SU-DHL-6 (cell line): Measurements from ENCODE around the gene NRF1.

Source experiments
- H2AFZ ChIP-seq: fragments of 200-600 bp; sonication (generic); 2 replicates; pipeline ENCODE4 v1.6.1; 2014; ENCODE audit warnings: low read depth, mild to moderate bottlenecking, moderate library complexity, mixed read lengths, antibody characterized with exemption, low read length; ENCODE audit not compliant: severe bottlenecking
- H3F3A ChIP-seq: fragments of 200-600 bp; shearing (Covaris generic); 2 replicates; pipeline ENCODE4 v1.6.0; 2016; ENCODE audit warnings: antibody characterized with exemption, mild to moderate bottlenecking; ENCODE audit not compliant: insufficient read depth
- H3K27ac ChIP-seq: fragments of 200-600 bp; sonication (generic); 2 replicates; pipeline ENCODE4 v1.5.1; 2016; ENCODE audit warnings: low read depth, mild to moderate bottlenecking, low read length, moderate library complexity, mixed read lengths
- H3K27me3 ChIP-seq: fragments of 200-600 bp; sonication (generic), shearing (Covaris generic); 2 replicates; pipeline ENCODE4 v1.6.0; 2014; ENCODE audit warnings: mild to moderate bottlenecking, low read length
- H3K36me3 ChIP-seq: fragments of 200-600 bp; sonication (generic); 2 replicates; pipeline ENCODE4 v1.6.1; 2014; ENCODE audit warnings: mild to moderate bottlenecking, low read length, mixed read lengths
- H3K4me2 ChIP-seq: fragments of 300-600, 200-600 bp; shearing (Covaris generic), sonication (generic); 2 replicates; pipeline ENCODE4 v1.6.0; 2014; ENCODE audit warnings: low read length, low read depth, mild to moderate bottlenecking; ENCODE audit not compliant: poor library complexity, severe bottlenecking
- H3K4me3 ChIP-seq: fragments of 200-600 bp; sonication (generic); 2 replicates; pipeline ENCODE4 v1.5.1; 2014; ENCODE audit warnings: antibody characterized with exemption, low read length, mild to moderate bottlenecking, mixed read lengths; ENCODE audit not compliant: insufficient read depth, poor library complexity, severe bottlenecking
- H3K79me2 ChIP-seq: fragments of 200-600 bp; sonication (generic); 2 replicates; pipeline ENCODE4 v1.6.1; 2014; ENCODE audit warnings: mild to moderate bottlenecking, low read length, moderate library complexity; ENCODE audit not compliant: insufficient read depth
- H3K9ac ChIP-seq: fragments of 200-600 bp; sonication (generic); 2 replicates; pipeline ENCODE4 v1.7.0; 2014; ENCODE audit warnings: mild to moderate bottlenecking, low read length
- H3K9me2 ChIP-seq: fragments of 200-600 bp; sonication (generic); replicated peaks from 2 replicates; pipeline ENCODE4 v1.6.1; 2014; ENCODE audit warnings: low read length; ENCODE audit not compliant: insufficient read depth
- H3K9me3 ChIP-seq: fragments of 200-600 bp; sonication (generic); 2 replicates; pipeline ENCODE4 v1.6.1; 2014; ENCODE audit warnings: low read length, mixed read lengths; ENCODE audit not compliant: insufficient read depth
- H4K20me1 ChIP-seq: fragments of 200-600 bp; sonication (generic); 2 replicates; pipeline ENCODE4 v1.6.1; 2014; ENCODE audit warnings: low read depth, mild to moderate bottlenecking, antibody characterized with exemption, low read length, moderate library complexity, mixed read lengths
- EZH2phosphoT487 ChIP-seq: fragments of 200-600 bp; sonication (generic), shearing (Covaris generic); conservative IDR thresholded peaks from 2 replicates; pipeline ENCODE4 v1.6.1; 2018; ENCODE audit warnings: mild to moderate bottlenecking, antibody characterized with exemption, low read length, moderate library complexity, mixed read lengths
- TF ChIP-seq, protein P1 (sequence below): fragments of 200-600 bp; sonication (generic); IDR thresholded peaks from one replicate; pipeline ENCODE4 v1.5.1; 2017; ENCODE audit warnings: antibody characterized with exemption, mild to moderate bottlenecking, low read length, moderate library complexity; ENCODE audit not compliant: insufficient read depth, poor library complexity, severe bottlenecking

The NRF1 gene

DNA sequence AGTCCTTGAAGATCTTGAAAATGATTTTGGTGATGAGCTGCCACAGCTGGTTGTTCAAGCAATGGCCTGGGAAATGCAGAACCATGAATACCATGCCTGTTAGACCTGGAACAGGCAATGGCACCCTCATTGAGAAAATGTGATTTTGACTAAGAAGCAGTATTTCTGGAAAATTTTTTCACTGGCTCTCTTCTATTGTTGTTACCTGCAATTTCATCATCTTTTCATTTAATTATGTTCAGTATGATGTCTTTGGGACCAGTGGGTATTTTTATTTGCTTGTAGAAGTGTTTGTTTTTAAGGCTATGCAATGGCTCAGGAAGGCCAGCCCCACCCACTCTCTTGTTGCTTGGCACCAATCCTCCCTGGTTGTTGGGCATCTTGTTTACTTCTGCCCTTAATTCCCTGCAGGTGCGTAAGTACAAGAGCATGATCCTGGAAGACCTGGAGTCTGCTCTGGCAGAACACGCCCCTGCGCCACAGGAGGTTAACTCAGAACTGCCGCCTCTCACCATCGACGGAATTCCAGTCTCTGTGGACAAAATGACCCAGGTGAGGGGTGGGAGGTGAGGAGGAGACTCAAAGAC lies 78.6 kb downstream of the NRF1 start:
- Histone ChIP-seq H3K4me2 (no peak overlapping the region), H3K27me3 (no peaks in the 10 kb centered on the region), H3F3A (no peaks in the 10 kb centered on the region), H3K4me3 (no peak overlapping the region), H4K20me1 (no peaks in the 10 kb centered on the region), H3K9me3 (no peaks in the 10 kb centered on the region), H3K9ac (no peak overlapping the region), H3K9me2 (no peaks in the 10 kb centered on the region), H3K79me2 (no peaks in the 10 kb centered on the region), H2AFZ (no peak overlapping the region), H3K27ac (no peak overlapping the region), H3K36me3 (peaks cover 5% of the 10 kb centered on the region; the same call in 1 of the 2 replicates)
- TF ChIP-seq, protein P1, sequence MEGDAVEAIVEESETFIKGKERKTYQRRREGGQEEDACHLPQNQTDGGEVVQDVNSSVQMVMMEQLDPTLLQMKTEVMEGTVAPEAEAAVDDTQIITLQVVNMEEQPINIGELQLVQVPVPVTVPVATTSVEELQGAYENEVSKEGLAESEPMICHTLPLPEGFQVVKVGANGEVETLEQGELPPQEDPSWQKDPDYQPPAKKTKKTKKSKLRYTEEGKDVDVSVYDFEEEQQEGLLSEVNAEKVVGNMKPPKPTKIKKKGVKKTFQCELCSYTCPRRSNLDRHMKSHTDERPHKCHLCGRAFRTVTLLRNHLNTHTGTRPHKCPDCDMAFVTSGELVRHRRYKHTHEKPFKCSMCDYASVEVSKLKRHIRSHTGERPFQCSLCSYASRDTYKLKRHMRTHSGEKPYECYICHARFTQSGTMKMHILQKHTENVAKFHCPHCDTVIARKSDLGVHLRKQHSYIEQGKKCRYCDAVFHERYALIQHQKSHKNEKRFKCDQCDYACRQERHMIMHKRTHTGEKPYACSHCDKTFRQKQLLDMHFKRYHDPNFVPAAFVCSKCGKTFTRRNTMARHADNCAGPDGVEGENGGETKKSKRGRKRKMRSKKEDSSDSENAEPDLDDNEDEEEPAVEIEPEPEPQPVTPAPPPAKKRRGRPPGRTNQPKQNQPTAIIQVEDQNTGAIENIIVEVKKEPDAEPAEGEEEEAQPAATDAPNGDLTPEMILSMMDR: no peak
- TF ChIP-seq EZH2phosphoT487: no peak

GRCh38 chr7:129690701-129691100 lies 79.2 kb downstream of the NRF1 start:
- H3K36me3 ChIP-seq: peaks cover 5% of the 10 kb centered on the region; the same call in 1 of the 2 replicates
- no peak overlapping the region for H3K9ac ChIP-seq
- no peak overlapping the region for H3K27ac ChIP-seq
- H4K20me1 ChIP-seq: no peaks in the 10 kb centered on the region
- no peak overlapping the region for H2AFZ ChIP-seq
- no peak overlapping the region for H3K4me2 ChIP-seq
- no peaks in the 10 kb centered on the region for H3K79me2 ChIP-seq
- H3K27me3 ChIP-seq: no peaks in the 10 kb centered on the region
- TF ChIP-seq EZH2phosphoT487: no peak
- TF ChIP-seq, protein P1: no peak
- no peaks in the 10 kb centered on the region for H3F3A ChIP-seq
- no peaks in the 10 kb centered on the region for H3K9me2 ChIP-seq
- no peak overlapping the region for H3K4me3 ChIP-seq
- no peaks in the 10 kb centered on the region for H3K9me3 ChIP-seq

DNA sequence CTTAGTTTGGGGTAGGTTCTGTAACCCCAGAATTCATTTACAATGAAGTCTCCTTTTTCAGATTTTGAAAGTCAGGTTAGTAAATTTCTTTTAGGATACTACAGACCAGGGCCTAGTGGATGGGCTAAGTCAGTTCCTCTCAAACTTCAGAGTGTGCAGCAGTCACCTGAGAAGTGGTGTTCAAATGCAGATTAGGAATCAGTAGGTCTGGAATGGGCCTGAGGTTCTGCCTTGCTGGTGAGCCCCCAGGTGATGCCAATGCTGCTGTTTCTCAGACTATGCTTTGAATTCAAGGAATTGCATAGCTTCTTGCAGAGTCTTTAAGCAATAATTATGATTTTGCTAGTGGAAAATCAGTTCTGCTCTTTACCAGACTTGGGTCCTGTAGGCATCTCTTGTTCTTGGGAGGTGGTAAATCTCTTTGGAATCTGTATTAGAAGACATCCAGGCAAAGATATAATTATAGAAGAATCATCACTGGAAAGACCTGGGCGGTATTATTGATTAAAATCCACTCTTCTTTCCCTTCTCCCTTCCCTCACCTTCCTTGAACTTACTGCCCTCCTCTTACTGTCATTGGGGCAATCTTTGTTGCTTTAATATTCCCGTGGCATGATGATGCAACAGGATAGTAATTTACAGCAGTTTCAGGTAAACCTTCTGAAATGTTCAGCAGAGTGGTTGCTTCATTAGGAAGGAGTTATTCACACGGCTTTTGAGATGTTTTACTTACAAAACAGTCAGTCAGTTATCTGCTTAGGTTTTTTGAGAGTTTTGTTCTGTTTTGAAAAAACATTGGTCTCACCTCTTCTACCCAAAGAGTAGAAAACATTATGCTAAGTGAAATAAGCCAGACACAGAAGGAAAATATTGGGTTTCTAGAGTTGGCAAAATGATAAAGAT lies 87.2 kb downstream of the NRF1 start:
- Histone ChIP-seq H3K4me3 (no peak overlapping the region), H3K27me3 (no peaks in the 10 kb centered on the region), H3K9ac (no peak overlapping the region), H3K4me2 (no peak overlapping the region), H2AFZ (no peak overlapping the region), H3K79me2 (no peaks in the 10 kb centered on the region), H4K20me1 (no peaks in the 10 kb centered on the region), H3K9me3 (no peaks in the 10 kb centered on the region), H3K27ac (no peak overlapping the region), H3K36me3 (peaks cover 5% of the 10 kb centered on the region; the same call in 1 of the 2 replicates), H3F3A (peaks cover 5% of the 10 kb centered on the region; the same call in 1 of the 2 replicates), H3K9me2 (no peaks in the 10 kb centered on the region)
- TF ChIP-seq, protein P1: no peak
- no peak for TF ChIP-seq EZH2phosphoT487
